ENCODE data around the gene BGN.

BGN gene

DNA sequence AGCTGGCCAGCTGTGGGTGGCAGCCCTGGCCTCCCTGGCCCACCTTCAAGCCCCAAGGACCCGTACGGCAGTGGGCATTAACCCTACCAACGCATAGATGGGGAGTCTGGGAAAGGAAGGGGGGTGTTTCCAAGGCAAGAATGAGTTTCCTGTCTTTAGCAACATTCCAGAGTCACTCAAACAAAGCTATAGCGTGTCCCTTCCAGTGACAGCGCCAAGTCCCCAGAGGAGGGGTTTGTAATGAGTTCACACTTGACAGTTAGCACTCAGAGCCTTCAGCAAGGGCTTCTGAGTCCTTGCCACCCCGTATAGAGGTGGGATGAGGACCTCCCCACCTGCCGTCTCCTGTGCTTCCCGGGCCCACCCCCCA lies 1.8 kb downstream of the BGN start:
- H3K4me2 ChIP-seq: peak overlapping the region; percentile 67
- H3K9me3 ChIP-seq: no peaks in the 10 kb centered on the region
- no peak overlapping the region for H3K27ac ChIP-seq
- TF ChIP-seq Cebpa-rat (IDR thresholded peaks at IDR 0.05): no peak
- H3K27me3 ChIP-seq: peaks cover 23% of the 10 kb centered on the region
- H3K4me1 ChIP-seq: peaks cover 72% of the 10 kb centered on the region
- H3K9ac ChIP-seq: no peak overlapping the region
- H4K20me1 ChIP-seq: peaks cover 4% of the 10 kb centered on the region; the same call in 1 of the 2 replicates
- H3K4me3 ChIP-seq: no peak overlapping the region
- H3K36me3 ChIP-seq: no peaks in the 10 kb centered on the region

DNA sequence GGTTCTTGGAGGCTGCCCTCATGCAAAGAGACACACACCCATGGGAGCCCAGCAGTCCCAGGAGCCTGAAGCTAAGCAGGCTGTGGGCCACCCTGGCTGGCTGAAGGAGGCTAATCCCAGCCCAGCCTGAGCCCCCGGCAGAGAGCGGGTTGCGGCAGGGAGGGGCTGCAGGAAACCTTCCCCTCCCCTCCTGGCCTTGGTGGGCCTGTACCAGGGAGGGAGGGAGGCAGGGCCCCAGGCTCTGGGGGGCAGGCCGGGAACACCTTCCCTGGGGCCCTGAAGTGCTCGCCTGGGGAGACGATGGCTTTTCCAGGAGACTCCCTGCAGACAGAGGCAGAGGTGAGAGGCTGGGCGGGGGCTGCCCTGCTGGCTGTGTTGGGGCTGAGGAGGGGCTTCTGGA lies 3.7 kb downstream of the BGN start:
- Histone ChIP-seq H3K4me1 (peaks cover 57% of the 10 kb centered on the region), H4K20me1 (no peaks in the 10 kb centered on the region; the same call in 1 of the 2 replicates), H3K9ac (no peak overlapping the region), H3K4me3 (no peak overlapping the region), H3K9me3 (no peaks in the 10 kb centered on the region; the same call in 1 of the 2 replicates), H3K27ac (no peak overlapping the region), H3K4me2 (peak overlapping the region; percentile 36), H3K27me3 (peaks cover 10% of the 10 kb centered on the region; the same call in 1 of the 2 replicates), H3K36me3 (no peaks in the 10 kb centered on the region)
- TF ChIP-seq Cebpa-rat (IDR thresholded peaks at IDR 0.05): no peak

- Histone ChIP-seq H3K9me3 (no peaks in the 10 kb centered on the region; the same call in 1 of the 2 replicates), H3K27ac (no peak overlapping the region), H3K4me3 (no peak overlapping the region), H3K36me3 (no peaks in the 10 kb centered on the region), H3K9ac (no peak overlapping the region), H3K4me1 (peaks cover 56% of the 10 kb centered on the region), H3K27me3 (peaks cover 5% of the 10 kb centered on the region; the same call in 1 of the 2 replicates), H3K4me2 (no peak overlapping the region), H4K20me1 (no peaks in the 10 kb centered on the region; the same call in 1 of the 2 replicates)
- no peak for TF ChIP-seq Cebpa-rat (IDR thresholded peaks at IDR 0.05)
These were observed 4.6 kb downstream of the BGN start for GRCh38 chrX:153499341-153499740.

GRCh38 chrX:153499876-153500275 lies 5.1 kb downstream of the BGN start:
- no peak overlapping the region for H3K9ac ChIP-seq
- H3K4me3 ChIP-seq: no peak overlapping the region
- H3K4me2 ChIP-seq: no peak overlapping the region
- no peak overlapping the region for H3K27ac ChIP-seq
- no peaks in the 10 kb centered on the region for H3K36me3 ChIP-seq
- H3K4me1 ChIP-seq: peaks cover 53% of the 10 kb centered on the region
- H3K27me3 ChIP-seq: peaks cover 4% of the 10 kb centered on the region; the same call in 1 of the 2 replicates
- TF ChIP-seq Cebpa-rat (IDR thresholded peaks at IDR 0.05): no peak
- no peaks in the 10 kb centered on the region; the same call in 1 of the 2 replicates for H4K20me1 ChIP-seq
- H3K9me3 ChIP-seq: no peaks in the 10 kb centered on the region; the same call in 1 of the 2 replicates

- Histone ChIP-seq H3K4me3 (no peak overlapping the region), H3K36me3 (no peaks in the 10 kb centered on the region), H3K4me1 (peaks cover 44% of the 10 kb centered on the region), H3K27ac (no peak overlapping the region), H3K9me3 (no peaks in the 10 kb centered on the region; the same call in 1 of the 2 replicates), H3K9ac (no peak overlapping the region), H3K27me3 (no peaks in the 10 kb centered on the region), H4K20me1 (no peaks in the 10 kb centered on the region; the same call in 1 of the 2 replicates), H3K4me2 (no peak overlapping the region)
- no peak for TF ChIP-seq Cebpa-rat (IDR thresholded peaks at IDR 0.05)
These were observed 6.0 kb downstream of the BGN start for GRCh38 chrX:153500676-153501280.

DNA sequence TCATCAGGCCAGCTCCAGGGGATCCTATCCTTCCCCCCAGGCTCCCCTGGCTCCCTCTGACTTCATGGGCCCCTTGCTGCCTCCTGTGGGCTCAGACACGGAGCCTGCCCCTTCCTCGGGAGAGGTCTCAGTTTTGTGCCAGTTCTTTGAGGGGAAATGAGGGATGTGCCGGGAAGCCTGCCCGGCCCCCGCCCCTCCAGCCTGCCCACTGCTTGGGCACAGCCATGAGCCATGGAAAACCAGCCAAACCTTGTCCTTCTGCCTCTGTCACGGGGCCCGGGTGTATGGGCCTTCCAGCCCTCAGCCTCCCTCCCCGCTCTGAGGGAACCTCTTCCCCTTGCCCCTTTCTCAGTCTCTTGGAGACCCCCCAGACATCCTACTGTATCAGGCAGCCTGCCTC lies 6.8 kb downstream of the BGN start:
- no peaks in the 10 kb centered on the region for H3K27me3 ChIP-seq
- H3K4me2 ChIP-seq: no peak overlapping the region
- H3K4me3 ChIP-seq: no peak overlapping the region
- no peak for TF ChIP-seq Cebpa-rat (IDR thresholded peaks at IDR 0.05)
- no peaks in the 10 kb centered on the region; the same call in 1 of the 2 replicates for H3K9me3 ChIP-seq
- H3K36me3 ChIP-seq: no peaks in the 10 kb centered on the region
- H3K9ac ChIP-seq: no peak overlapping the region
- H4K20me1 ChIP-seq: no peaks in the 10 kb centered on the region; the same call in 1 of the 2 replicates
- peaks cover 41% of the 10 kb centered on the region for H3K4me1 ChIP-seq
- H3K27ac ChIP-seq: peak overlapping the region; percentile 13; the same call in 1 of the 2 replicates

- Histone ChIP-seq H3K9me3 (no peaks in the 10 kb centered on the region; the same call in 1 of the 2 replicates), H3K4me3 (no peak overlapping the region), H3K9ac (no peak overlapping the region), H4K20me1 (no peaks in the 10 kb centered on the region; the same call in 1 of the 2 replicates), H3K27ac (no peak overlapping the region; the same call in 1 of the 2 replicates), H3K27me3 (no peaks in the 10 kb centered on the region), H3K36me3 (no peaks in the 10 kb centered on the region), H3K4me2 (no peak overlapping the region), H3K4me1 (peaks cover 43% of the 10 kb centered on the region)
- no peak for TF ChIP-seq Cebpa-rat (IDR thresholded peaks at IDR 0.05)
These were observed 7.4 kb downstream of the BGN start for GRCh38 chrX:153502131-153502530.

DNA sequence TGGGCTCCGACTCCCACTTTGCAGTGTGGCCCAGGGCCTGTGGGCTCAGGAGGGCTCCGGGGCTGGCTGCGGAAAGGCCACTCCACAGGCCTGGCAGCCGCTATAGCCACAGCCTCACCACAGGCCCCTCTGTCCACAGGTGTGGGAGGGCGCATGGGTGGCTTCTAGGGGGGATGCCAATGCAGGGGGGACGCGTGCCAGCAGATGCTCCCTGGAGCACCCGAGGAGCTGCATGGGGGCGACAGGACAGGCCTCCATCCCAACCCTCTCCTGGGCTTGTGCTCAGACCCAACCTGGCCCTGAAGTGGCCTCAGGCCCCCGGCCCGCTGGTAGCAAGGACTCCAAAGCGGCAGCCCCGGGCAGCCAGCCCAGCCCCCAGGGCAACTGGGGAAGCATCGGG lies 8.0 kb downstream of the BGN start:
- Histone ChIP-seq H3K4me1 (peaks cover 43% of the 10 kb centered on the region), H3K27me3 (no peaks in the 10 kb centered on the region), H3K36me3 (no peaks in the 10 kb centered on the region)

GRCh38 chrX:153504445-153505016 lies 9.8 kb downstream of the BGN start:
- Histone ChIP-seq H3K27ac (no peak overlapping the region), H4K20me1 (no peaks in the 10 kb centered on the region), H3K4me2 (no peak overlapping the region), H3K9me3 (no peaks in the 10 kb centered on the region; the same call in 1 of the 2 replicates), H3K9ac (no peak overlapping the region), H3K4me1 (peaks cover 46% of the 10 kb centered on the region), H3K27me3 (no peaks in the 10 kb centered on the region), H3K4me3 (no peak overlapping the region), H3K36me3 (no peaks in the 10 kb centered on the region)
- TF ChIP-seq Cebpa-rat (IDR thresholded peaks at IDR 0.05): no peak

More for the DNA sequence above, 8.0 kb downstream of the BGN start:
- Histone ChIP-seq H3K4me2 (no peak overlapping the region), H3K27ac (no peak overlapping the region), H4K20me1 (no peaks in the 10 kb centered on the region; the same call in 1 of the 2 replicates), H3K9ac (no peak overlapping the region), H3K9me3 (no peaks in the 10 kb centered on the region; the same call in 1 of the 2 replicates), H3K4me3 (no peak overlapping the region)
- TF ChIP-seq Cebpa-rat (IDR thresholded peaks at IDR 0.05): no peak

DNA sequence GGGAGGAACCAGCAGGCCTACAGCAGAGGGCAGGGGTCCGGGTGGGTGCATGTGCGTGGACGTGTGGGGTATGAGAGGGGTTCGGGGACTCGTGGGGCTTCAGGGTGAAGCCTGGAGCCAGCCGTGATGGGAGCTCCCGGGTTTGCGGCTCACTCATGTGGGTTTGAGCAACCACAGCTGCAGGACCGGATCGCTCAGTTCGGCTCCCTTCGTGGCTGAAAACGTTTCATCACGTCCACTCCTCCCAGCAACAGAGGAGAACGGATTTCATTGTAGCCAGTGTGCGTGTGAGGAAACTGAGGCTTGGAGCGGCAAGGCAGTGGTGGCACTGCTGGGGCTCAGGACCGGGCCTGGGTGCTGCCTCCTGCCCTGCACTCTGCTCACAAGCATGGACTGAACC lies 10.6 kb downstream of the BGN start:
- Histone ChIP-seq H3K9me3 (no peaks in the 10 kb centered on the region; the same call in 1 of the 2 replicates), H3K4me1 (peaks cover 54% of the 10 kb centered on the region), H4K20me1 (no peaks in the 10 kb centered on the region), H3K27ac (no peak overlapping the region), H3K4me2 (no peak overlapping the region), H3K27me3 (no peaks in the 10 kb centered on the region), H3K9ac (no peak overlapping the region), H3K4me3 (no peak overlapping the region), H3K36me3 (no peaks in the 10 kb centered on the region)
- no peak for TF ChIP-seq Cebpa-rat (IDR thresholded peaks at IDR 0.05)

Measured in BLaER1 (cell line).